Nephron progenitor cell (in vitro differentiated cells): ENCODE data around the gene IL13RA2.

ENCODE experiments used
- DNase-seq: peaks from one replicate; pipeline ENCODE4 v3.0.0; 2021
- H3K27ac Mint-ChIP-seq: 2 replicates; pipeline ENCODE4 v1.8.0; 2021; ENCODE audit warnings: mild to moderate bottlenecking, moderate library complexity, mixed read lengths
- H3K27me3 Mint-ChIP-seq: 2 replicates; pipeline ENCODE4 v1.8.0; 2021; ENCODE audit warnings: mild to moderate bottlenecking, low read depth, mixed read lengths; ENCODE audit not compliant: poor library complexity
- H3K36me3 Mint-ChIP-seq: 2 replicates; pipeline ENCODE4 v1.8.0; 2021; ENCODE audit warnings: low read depth, mixed read lengths
- H3K4me1 Mint-ChIP-seq: 2 replicates; pipeline ENCODE4 v1.8.0; 2021; ENCODE audit warnings: mixed read lengths
- H3K4me3 Mint-ChIP-seq: 2 replicates; pipeline ENCODE4 v1.8.0; 2021; ENCODE audit warnings: mild to moderate bottlenecking, moderate library complexity, mixed read lengths
- H3K9me3 Mint-ChIP-seq: 2 replicates; pipeline ENCODE4 v1.8.0; 2021; ENCODE audit warnings: mild to moderate bottlenecking, moderate library complexity, mixed read lengths
- CTCF ChIP-seq: fragments of 200-600 bp; sonication (generic); IDR thresholded peaks from 2 replicates; pipeline ENCODE4 v1.5.0; 2021; ENCODE audit warnings: antibody characterized with exemption

Gene IL13RA2

GRCh38 chrX:114997779-114998178 lies 19.6 kb downstream of the IL13RA2 start:
- Mint-ChIP-seq H3K36me3 (no peaks in the 10 kb centered on the region), H3K27me3 (peaks cover 7% of the 10 kb centered on the region), H3K4me3 (no peak overlapping the region), H3K9me3 (no peaks in the 10 kb centered on the region), H3K27ac (no peak overlapping the region), H3K4me1 (no peaks in the 10 kb centered on the region)
- no peak for DNase-seq
- no peak for TF ChIP-seq CTCF

GRCh38 chrX:114985967-114986592 lies 31.3 kb downstream of the IL13RA2 start:
- Mint-ChIP-seq H3K27ac (no peak overlapping the region), H3K36me3 (no peaks in the 10 kb centered on the region), H3K9me3 (no peaks in the 10 kb centered on the region), H3K27me3 (peaks cover 4% of the 10 kb centered on the region), H3K4me3 (no peak overlapping the region), H3K4me1 (no peaks in the 10 kb centered on the region)
- no peak for DNase-seq
- TF ChIP-seq CTCF = no peak

- H3K27me3 Mint-ChIP-seq = no peaks in the 10 kb centered on the region
- no peak for DNase-seq
- no peak overlapping the region for H3K4me3 Mint-ChIP-seq
Observed at GRCh38 chrX:114976292-114976691, 41.1 kb downstream of the IL13RA2 start.

GRCh38 chrX:114973013-114973412 lies 44.4 kb downstream of the IL13RA2 start:
- H3K36me3 Mint-ChIP-seq = no peaks in the 10 kb centered on the region

More at GRCh38 chrX:114976292-114976691, 41.1 kb downstream of the IL13RA2 start:
- H3K27ac Mint-ChIP-seq = no peak overlapping the region
- H3K9me3 Mint-ChIP-seq = no peaks in the 10 kb centered on the region
- H3K36me3 Mint-ChIP-seq = no peaks in the 10 kb centered on the region
- H3K4me1 Mint-ChIP-seq = no peaks in the 10 kb centered on the region
- no peak for TF ChIP-seq CTCF

GRCh38 chrX:114970806-114971205 lies 46.6 kb downstream of the IL13RA2 start:
- Mint-ChIP-seq H3K4me3 (no peak overlapping the region), H3K36me3 (no peaks in the 10 kb centered on the region), H3K9me3 (no peaks in the 10 kb centered on the region), H3K27me3 (no peaks in the 10 kb centered on the region), H3K4me1 (no peaks in the 10 kb centered on the region), H3K27ac (no peak overlapping the region)
- TF ChIP-seq CTCF = no peak
- no peak for DNase-seq

More at GRCh38 chrX:114973013-114973412, 44.4 kb downstream of the IL13RA2 start:
- H3K27ac Mint-ChIP-seq = no peak overlapping the region
- H3K27me3 Mint-ChIP-seq = no peaks in the 10 kb centered on the region
- TF ChIP-seq CTCF = no peak
- no peak overlapping the region for H3K4me3 Mint-ChIP-seq
- no peaks in the 10 kb centered on the region for H3K4me1 Mint-ChIP-seq
- H3K9me3 Mint-ChIP-seq = no peaks in the 10 kb centered on the region
- no peak for DNase-seq

- no peak for DNase-seq
- Mint-ChIP-seq H3K4me3 (no peak overlapping the region), H3K36me3 (no peaks in the 10 kb centered on the region), H3K9me3 (no peaks in the 10 kb centered on the region), H3K27me3 (no peaks in the 10 kb centered on the region), H3K4me1 (no peaks in the 10 kb centered on the region), H3K27ac (no peak overlapping the region)
- no peak for TF ChIP-seq CTCF
Observed at GRCh38 chrX:114964374-114964773, 53.0 kb downstream of the IL13RA2 start.
